ENCODE measurements around the gene GRAMD1B. TPM values are rescaled to one million over a fixed set of nuclear protein-coding genes. Genes with fewer than 3 reads are reported as not detected.

Gene GRAMD1B
- polyA plus RNA-seq, 3 donors = 3.2 to 13.9 (median 3.3) TPM

GRCh38 chr11:123576082-123576481, 146.0 kb downstream of the GRAMD1B start:
- H2AFZ ChIP-seq (ENCODE audit: insufficient read depth, low read depth, low read length, poor library complexity, severe bottlenecking) = no peak overlapping the region
- WGBS (ENCODE audit: insufficient coverage) = 51% methylated on average over 3 of the region's 3 CpGs
- DNase-seq = no peak
- Mint-ChIP-seq H3K4me1 (peaks cover 33% of the 10 kb centered on the region), H3K27ac (peak overlapping the region in 1 of 7 donors; percentile 63), H3K9me3 (no peaks in the 10 kb centered on the region), H3K4me3 (no peak overlapping the region), H3K27me3 (ENCODE audit: low read depth in 3 of 3) (peaks cover 0 to 2% (median 2%) of the 10 kb centered on the region in 3 donors), H3K36me3 (peaks cover 20 to 30% of the 10 kb centered on the region in 2 donors)
- H3K9me3 ChIP-seq (replicated peaks in 1 of 2; ENCODE audit: control insufficient read depth in 1 of 2, insufficient read depth in 1 of 2, low read length in 2 of 2) = no peaks in the 10 kb centered on the region
- H3K4me2 ChIP-seq (replicated peaks; ENCODE audit: extremely low read depth, low read length, poor library complexity, severe bottlenecking) = no peak overlapping the region
- H3K9ac ChIP-seq (ENCODE audit: insufficient read depth, low read length, poor library complexity, severe bottlenecking) = no peak overlapping the region
- H3K4me3 ChIP-seq (replicated peaks in 1 of 3; ENCODE audit: low read depth in 2 of 3, low read length in 3 of 3) = no peak overlapping the region
- intact Hi-C loops (cut with micrococcal nuclease) = no loop called here
- H3K27ac ChIP-seq (ENCODE audit: low read depth in 1 of 2, low read length in 2 of 2) = no peak overlapping the region
- peaks cover 0 to 27% of the 10 kb centered on the region in 2 donors for H3K36me3 ChIP-seq (replicated peaks in 1 of 2; ENCODE audit: control insufficient read depth in 1 of 2, insufficient read depth in 2 of 2, low read length in 2 of 2)
- no peaks in the 10 kb centered on the region for H3K27me3 ChIP-seq (ENCODE audit: control insufficient read depth in 2 of 2, insufficient read depth in 2 of 2, low read length in 2 of 2)
- H4K20me1 ChIP-seq (ENCODE audit: insufficient read depth, low read length) = peaks cover 65% of the 10 kb centered on the region
- peaks cover 11% of the 10 kb centered on the region for H3K79me2 ChIP-seq (ENCODE audit: insufficient read depth, low read length)
- H3K4me1 ChIP-seq (ENCODE audit: control insufficient read depth in 1 of 2, insufficient read depth in 2 of 2, low read length in 2 of 2) = peaks cover 2 to 4% of the 10 kb centered on the region in 2 donors
- TF ChIP-seq, protein P1, sequence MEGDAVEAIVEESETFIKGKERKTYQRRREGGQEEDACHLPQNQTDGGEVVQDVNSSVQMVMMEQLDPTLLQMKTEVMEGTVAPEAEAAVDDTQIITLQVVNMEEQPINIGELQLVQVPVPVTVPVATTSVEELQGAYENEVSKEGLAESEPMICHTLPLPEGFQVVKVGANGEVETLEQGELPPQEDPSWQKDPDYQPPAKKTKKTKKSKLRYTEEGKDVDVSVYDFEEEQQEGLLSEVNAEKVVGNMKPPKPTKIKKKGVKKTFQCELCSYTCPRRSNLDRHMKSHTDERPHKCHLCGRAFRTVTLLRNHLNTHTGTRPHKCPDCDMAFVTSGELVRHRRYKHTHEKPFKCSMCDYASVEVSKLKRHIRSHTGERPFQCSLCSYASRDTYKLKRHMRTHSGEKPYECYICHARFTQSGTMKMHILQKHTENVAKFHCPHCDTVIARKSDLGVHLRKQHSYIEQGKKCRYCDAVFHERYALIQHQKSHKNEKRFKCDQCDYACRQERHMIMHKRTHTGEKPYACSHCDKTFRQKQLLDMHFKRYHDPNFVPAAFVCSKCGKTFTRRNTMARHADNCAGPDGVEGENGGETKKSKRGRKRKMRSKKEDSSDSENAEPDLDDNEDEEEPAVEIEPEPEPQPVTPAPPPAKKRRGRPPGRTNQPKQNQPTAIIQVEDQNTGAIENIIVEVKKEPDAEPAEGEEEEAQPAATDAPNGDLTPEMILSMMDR (IDR thresholded peaks at IDR 0.05) = no peak

GRCh38 chr11:123576501-123576900, 146.4 kb downstream of the GRAMD1B start:
- TF ChIP-seq, protein P1 (IDR thresholded peaks at IDR 0.05) = no peak
- no peaks in the 10 kb centered on the region for H3K27me3 ChIP-seq (ENCODE audit: control insufficient read depth in 2 of 2, insufficient read depth in 2 of 2, low read length in 2 of 2)
- no CpG with 5 or more reads among the region's 3 CpGs for WGBS (ENCODE audit: insufficient coverage)
- no peak overlapping the region for H3K27ac Mint-ChIP-seq
- H2AFZ ChIP-seq (ENCODE audit: insufficient read depth, low read depth, low read length, poor library complexity, severe bottlenecking) = no peak overlapping the region
- no peak overlapping the region for H3K9ac ChIP-seq (ENCODE audit: insufficient read depth, low read length, poor library complexity, severe bottlenecking)
- H3K27me3 Mint-ChIP-seq (ENCODE audit: low read depth in 3 of 3) = peaks cover 0 to 2% (median 2%) of the 10 kb centered on the region in 3 donors
- peaks cover 11% of the 10 kb centered on the region for H3K79me2 ChIP-seq (ENCODE audit: insufficient read depth, low read length)
- peaks cover 0 to 31% of the 10 kb centered on the region in 2 donors for H3K36me3 ChIP-seq (replicated peaks in 1 of 2; ENCODE audit: control insufficient read depth in 1 of 2, insufficient read depth in 2 of 2, low read length in 2 of 2)
- H3K4me3 Mint-ChIP-seq = no peak overlapping the region
- intact Hi-C loops (cut with micrococcal nuclease) = no loop called here
- H4K20me1 ChIP-seq (ENCODE audit: insufficient read depth, low read length) = peaks cover 60% of the 10 kb centered on the region
- H3K27ac ChIP-seq (ENCODE audit: low read depth in 1 of 2, low read length in 2 of 2) = no peak overlapping the region
- no peak overlapping the region for H3K4me3 ChIP-seq (replicated peaks in 1 of 3; ENCODE audit: low read depth in 2 of 3, low read length in 3 of 3)
- H3K9me3 ChIP-seq (replicated peaks in 1 of 2; ENCODE audit: control insufficient read depth in 1 of 2, insufficient read depth in 1 of 2, low read length in 2 of 2) = no peaks in the 10 kb centered on the region
- peaks cover 20 to 33% of the 10 kb centered on the region in 2 donors for H3K36me3 Mint-ChIP-seq
- H3K4me1 ChIP-seq (ENCODE audit: control insufficient read depth in 1 of 2, insufficient read depth in 2 of 2, low read length in 2 of 2) = no peaks in the 10 kb centered on the region
- DNase-seq = no peak
- H3K4me1 Mint-ChIP-seq = peaks cover 29% of the 10 kb centered on the region
- peak overlapping the region; percentile 11 for H3K4me2 ChIP-seq (replicated peaks; ENCODE audit: extremely low read depth, low read length, poor library complexity, severe bottlenecking)
- H3K9me3 Mint-ChIP-seq = no peaks in the 10 kb centered on the region

Measured in CD14-positive monocyte (primary cell).